Mucosa of rectum (tissue), 2 donors: ENCODE measurements around the gene NALCN.

Experiments used
- H3K27ac ChIP-seq, 2 donors: one replicate each; pipeline ENCODE4 v1.7.0; 2013; ENCODE audit warnings: inconsistent platforms in 2 of 2, low read depth in 2 of 2, low read length in 2 of 2
- H3K27me3 ChIP-seq, 2 donors: one replicate each; pipeline ENCODE4 v1.7.0; 2013; ENCODE audit warnings: low read length in 2 of 2; ENCODE audit not compliant: control insufficient read depth in 2 of 2, insufficient read depth in 2 of 2
- H3K36me3 ChIP-seq, 2 donors: one replicate each; pipeline ENCODE4 v1.7.0; 2013; ENCODE audit warnings: low read length in 2 of 2; ENCODE audit not compliant: control insufficient read depth in 2 of 2, insufficient read depth in 2 of 2
- H3K4me1 ChIP-seq, 2 donors: one replicate each; pipeline ENCODE4 v1.7.0; 2013; ENCODE audit warnings: low read length in 2 of 2, mild to moderate bottlenecking in 1 of 2; ENCODE audit not compliant: control insufficient read depth in 2 of 2, insufficient read depth in 2 of 2
- H3K4me3 ChIP-seq, 2 donors: one replicate each; pipeline ENCODE4 v1.7.0; 2013; ENCODE audit warnings: low read length in 2 of 2
- H3K9ac ChIP-seq, 2 donors: one replicate each; pipeline ENCODE4 v1.7.0; 2013; ENCODE audit warnings: low read length in 2 of 2, low read depth in 1 of 2, mild to moderate bottlenecking in 1 of 2
- H3K9me3 ChIP-seq, 2 donors: one replicate each; pipeline ENCODE4 v1.7.0; 2013; ENCODE audit warnings: low read length in 2 of 2; ENCODE audit not compliant: control insufficient read depth in 2 of 2
- donor health status: healthy.
- donor health status: Normal muscosa, but diverticular disease.

NALCN gene

GRCh38 chr13:101397742-101398141 is 18.6 kb downstream of the NALCN start:
- Histone ChIP-seq H3K27me3 (no peaks in the 10 kb centered on the region), H3K9me3 (no peaks in the 10 kb centered on the region), H3K4me1 (no peaks in the 10 kb centered on the region), H3K27ac (no peak overlapping the region), H3K9ac (no peak overlapping the region), H3K4me3 (no peak overlapping the region), H3K36me3 (no peaks in the 10 kb centered on the region)

GRCh38 chr13:101394605-101395004 is 21.7 kb downstream of the NALCN start:
- Histone ChIP-seq H3K9ac (no peak overlapping the region), H3K36me3 (no peaks in the 10 kb centered on the region), H3K27me3 (no peaks in the 10 kb centered on the region), H3K4me3 (no peak overlapping the region), H3K9me3 (no peaks in the 10 kb centered on the region), H3K4me1 (no peaks in the 10 kb centered on the region), H3K27ac (no peak overlapping the region)

- H3K36me3 ChIP-seq: no peaks in the 10 kb centered on the region
- H3K4me1 ChIP-seq: no peaks in the 10 kb centered on the region
- H3K9me3 ChIP-seq: no peaks in the 10 kb centered on the region
- H3K27me3 ChIP-seq: no peaks in the 10 kb centered on the region
- no peak overlapping the region for H3K27ac ChIP-seq
- no peak overlapping the region for H3K9ac ChIP-seq
- no peak overlapping the region for H3K4me3 ChIP-seq
Observed at GRCh38 chr13:101393140-101393539, 23.2 kb downstream of the NALCN start.

GRCh38 chr13:101390461-101390860 is 25.8 kb downstream of the NALCN start:
- Histone ChIP-seq H3K27me3 (no peaks in the 10 kb centered on the region), H3K9ac (no peak overlapping the region), H3K4me1 (no peaks in the 10 kb centered on the region), H3K36me3 (no peaks in the 10 kb centered on the region), H3K9me3 (no peaks in the 10 kb centered on the region), H3K27ac (no peak overlapping the region), H3K4me3 (no peak overlapping the region)

- H3K4me1 ChIP-seq: no peaks in the 10 kb centered on the region
- no peak overlapping the region for H3K27ac ChIP-seq
- no peaks in the 10 kb centered on the region for H3K36me3 ChIP-seq
- H3K4me3 ChIP-seq: no peak overlapping the region
- H3K9me3 ChIP-seq: no peaks in the 10 kb centered on the region
- no peaks in the 10 kb centered on the region for H3K27me3 ChIP-seq
- no peak overlapping the region for H3K9ac ChIP-seq
Observed at GRCh38 chr13:101384929-101385328, 31.4 kb downstream of the NALCN start.

GRCh38 chr13:101383595-101383994 is 32.7 kb downstream of the NALCN start:
- Histone ChIP-seq H3K27ac (no peak overlapping the region), H3K36me3 (no peaks in the 10 kb centered on the region), H3K4me3 (no peak overlapping the region), H3K27me3 (no peaks in the 10 kb centered on the region), H3K9me3 (no peaks in the 10 kb centered on the region), H3K4me1 (no peaks in the 10 kb centered on the region), H3K9ac (no peak overlapping the region)

GRCh38 chr13:101382701-101383100 is 33.6 kb downstream of the NALCN start:
- Histone ChIP-seq H3K4me3 (no peak overlapping the region), H3K4me1 (no peaks in the 10 kb centered on the region), H3K9me3 (no peaks in the 10 kb centered on the region), H3K36me3 (no peaks in the 10 kb centered on the region), H3K27ac (no peak overlapping the region), H3K9ac (no peak overlapping the region), H3K27me3 (no peaks in the 10 kb centered on the region)

- H3K4me3 ChIP-seq: no peak overlapping the region
Observed at GRCh38 chr13:101382086-101382485, 34.2 kb downstream of the NALCN start.

GRCh38 chr13:101360525-101360924 is 55.8 kb downstream of the NALCN start:
- no peaks in the 10 kb centered on the region for H3K9me3 ChIP-seq
- H3K9ac ChIP-seq: no peak overlapping the region
- H3K36me3 ChIP-seq: no peaks in the 10 kb centered on the region
- no peaks in the 10 kb centered on the region for H3K27me3 ChIP-seq
- no peaks in the 10 kb centered on the region for H3K4me1 ChIP-seq
- H3K27ac ChIP-seq: no peak overlapping the region
- H3K4me3 ChIP-seq: no peak overlapping the region

More at GRCh38 chr13:101382086-101382485, 34.2 kb downstream of the NALCN start:
- H3K9ac ChIP-seq: no peak overlapping the region
- no peaks in the 10 kb centered on the region for H3K27me3 ChIP-seq
- no peaks in the 10 kb centered on the region for H3K9me3 ChIP-seq
- H3K4me1 ChIP-seq: no peaks in the 10 kb centered on the region
- H3K36me3 ChIP-seq: no peaks in the 10 kb centered on the region
- H3K27ac ChIP-seq: no peak overlapping the region

- H3K4me3 ChIP-seq: no peak overlapping the region
- H3K9ac ChIP-seq: no peak overlapping the region
- H3K4me1 ChIP-seq: no peaks in the 10 kb centered on the region
- H3K27me3 ChIP-seq: no peaks in the 10 kb centered on the region
- H3K36me3 ChIP-seq: no peaks in the 10 kb centered on the region
- H3K9me3 ChIP-seq: no peaks in the 10 kb centered on the region
- H3K27ac ChIP-seq: no peak overlapping the region
Observed at GRCh38 chr13:101354895-101355294, 61.4 kb downstream of the NALCN start.
